ENCODE data around the gene RNPS1.

The RNPS1 gene

GRCh38 chr16:2267913-2268666, at the start of gene RNPS1:
Gene RNPS1 (minus strand): TSS chr16:2268126. CDS start chr16:2264643, 3,483 bp downstream.
- in situ Hi-C loops (cut with HindIII; ENCODE audit: low sequenced_read_pairs), result no loop called here
- peak; percentile 98 for DNase-seq (ENCODE audit: low read depth, low spot score)
- TF ChIP-seq CTCF (IDR thresholded peaks at IDR 0.05; ENCODE audit: low read depth, low read length), result no peak
- H3K4me3 ChIP-seq (ENCODE audit: low read depth, low read length), result peak within 1 kb of the TSS; percentile 78

- no peak overlapping the region for H3K4me3 ChIP-seq (ENCODE audit: low read depth, low read length)
- DNase-seq (ENCODE audit: low read depth, low spot score), result no peak
- TF ChIP-seq CTCF (IDR thresholded peaks at IDR 0.05; ENCODE audit: low read depth, low read length), result no peak
- in situ Hi-C loops (cut with HindIII; ENCODE audit: low sequenced_read_pairs), result no loop called here
Measured at GRCh38 chr16:2317231-2318020, 49.5 kb upstream of the RNPS1 start.

GRCh38 chr16:2308089-2308962, 40.4 kb upstream of the RNPS1 start:
- DNase-seq (ENCODE audit: low read depth, low spot score), result no peak
- in situ Hi-C loops (cut with HindIII; ENCODE audit: low sequenced_read_pairs), result no loop called here
- H3K4me3 ChIP-seq (ENCODE audit: low read depth, low read length), result no peak overlapping the region
- no peak for TF ChIP-seq CTCF (IDR thresholded peaks at IDR 0.05; ENCODE audit: low read depth, low read length)

- DNase-seq (ENCODE audit: low read depth, low spot score), result no peak
- TF ChIP-seq CTCF (IDR thresholded peaks at IDR 0.05; ENCODE audit: low read depth, low read length), result no peak
- no peak overlapping the region for H3K4me3 ChIP-seq (ENCODE audit: low read depth, low read length)
- in situ Hi-C loops (cut with HindIII; ENCODE audit: low sequenced_read_pairs), result no loop called here
Measured at GRCh38 chr16:2299915-2300192, 31.9 kb upstream of the RNPS1 start.

GRCh38 chr16:2299121-2299914, 31.4 kb upstream of the RNPS1 start:
- DNase-seq (ENCODE audit: low read depth, low spot score), result no peak
- in situ Hi-C loops (cut with HindIII; ENCODE audit: low sequenced_read_pairs), result no loop called here
- TF ChIP-seq CTCF (IDR thresholded peaks at IDR 0.05; ENCODE audit: low read depth, low read length), result no peak
- H3K4me3 ChIP-seq (ENCODE audit: low read depth, low read length), result no peak overlapping the region

GRCh38 chr16:2298621-2299020, 30.7 kb upstream of the RNPS1 start:
- H3K4me3 ChIP-seq (ENCODE audit: low read depth, low read length), result no peak overlapping the region
- no peak for DNase-seq (ENCODE audit: low read depth, low spot score)
- in situ Hi-C loops (cut with HindIII; ENCODE audit: low sequenced_read_pairs), result no loop called here
- no peak for TF ChIP-seq CTCF (IDR thresholded peaks at IDR 0.05; ENCODE audit: low read depth, low read length)

Data from astrocyte of the spinal cord (primary cell).